Measurements from ENCODE around the gene ZSWIM6.

DNA sequence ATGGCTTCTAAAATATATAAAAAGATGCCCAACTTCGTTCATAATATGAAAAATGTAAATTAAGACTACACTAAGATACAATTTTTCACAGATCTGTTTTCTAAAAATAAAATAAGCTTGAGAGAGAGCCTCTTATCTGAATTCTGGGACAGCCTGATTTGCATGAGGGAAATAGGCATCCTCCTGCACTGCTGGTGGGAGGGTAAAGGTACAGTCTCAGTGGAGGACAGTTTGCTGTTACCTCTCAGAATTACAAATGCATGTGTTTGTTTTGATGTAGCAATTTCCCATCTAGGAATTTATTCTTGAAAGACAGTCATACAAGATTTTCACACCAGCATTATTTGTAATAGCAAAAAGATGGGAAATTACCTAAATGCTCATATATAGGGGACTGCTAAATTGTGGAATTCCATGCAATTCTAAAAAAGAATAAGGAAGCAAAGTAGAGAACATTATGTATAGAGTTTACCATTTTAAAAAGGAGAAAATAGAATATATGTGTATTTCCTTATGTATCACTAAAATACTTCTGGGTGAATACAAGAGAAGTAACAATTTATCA is 75.7 kb downstream of the ZSWIM6 start:
- TF ChIP-seq POLR2AphosphoS5 (IDR thresholded peaks at IDR 0.05; ENCODE audit: low read depth) (no peak), EZH2 (IDR thresholded peaks at IDR 0.05; ENCODE audit: low read depth, unreplicated experiment) (no peak), EZH2phosphoT487 (IDR thresholded peaks at IDR 0.05; ENCODE audit: unreplicated experiment) (no peak), JUNB (IDR thresholded peaks at IDR 0.05; ENCODE audit: unreplicated experiment) (no peak), ZNF114 (CRISPR knock-in tag; IDR thresholded peaks at IDR 0.05) (no peak), CREB1 (CRISPR knock-in tag; IDR thresholded peaks at IDR 0.05; ENCODE audit: low read depth) (no peak)
- TF ChIP-seq, protein P1, sequence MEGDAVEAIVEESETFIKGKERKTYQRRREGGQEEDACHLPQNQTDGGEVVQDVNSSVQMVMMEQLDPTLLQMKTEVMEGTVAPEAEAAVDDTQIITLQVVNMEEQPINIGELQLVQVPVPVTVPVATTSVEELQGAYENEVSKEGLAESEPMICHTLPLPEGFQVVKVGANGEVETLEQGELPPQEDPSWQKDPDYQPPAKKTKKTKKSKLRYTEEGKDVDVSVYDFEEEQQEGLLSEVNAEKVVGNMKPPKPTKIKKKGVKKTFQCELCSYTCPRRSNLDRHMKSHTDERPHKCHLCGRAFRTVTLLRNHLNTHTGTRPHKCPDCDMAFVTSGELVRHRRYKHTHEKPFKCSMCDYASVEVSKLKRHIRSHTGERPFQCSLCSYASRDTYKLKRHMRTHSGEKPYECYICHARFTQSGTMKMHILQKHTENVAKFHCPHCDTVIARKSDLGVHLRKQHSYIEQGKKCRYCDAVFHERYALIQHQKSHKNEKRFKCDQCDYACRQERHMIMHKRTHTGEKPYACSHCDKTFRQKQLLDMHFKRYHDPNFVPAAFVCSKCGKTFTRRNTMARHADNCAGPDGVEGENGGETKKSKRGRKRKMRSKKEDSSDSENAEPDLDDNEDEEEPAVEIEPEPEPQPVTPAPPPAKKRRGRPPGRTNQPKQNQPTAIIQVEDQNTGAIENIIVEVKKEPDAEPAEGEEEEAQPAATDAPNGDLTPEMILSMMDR (conservative IDR thresholded peaks at IDR 0.05; ENCODE audit: low read depth in 2 of 2): no peak
- TF ChIP-seq, protein P2, sequence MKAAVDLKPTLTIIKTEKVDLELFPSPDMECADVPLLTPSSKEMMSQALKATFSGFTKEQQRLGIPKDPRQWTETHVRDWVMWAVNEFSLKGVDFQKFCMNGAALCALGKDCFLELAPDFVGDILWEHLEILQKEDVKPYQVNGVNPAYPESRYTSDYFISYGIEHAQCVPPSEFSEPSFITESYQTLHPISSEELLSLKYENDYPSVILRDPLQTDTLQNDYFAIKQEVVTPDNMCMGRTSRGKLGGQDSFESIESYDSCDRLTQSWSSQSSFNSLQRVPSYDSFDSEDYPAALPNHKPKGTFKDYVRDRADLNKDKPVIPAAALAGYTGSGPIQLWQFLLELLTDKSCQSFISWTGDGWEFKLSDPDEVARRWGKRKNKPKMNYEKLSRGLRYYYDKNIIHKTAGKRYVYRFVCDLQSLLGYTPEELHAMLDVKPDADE (IDR thresholded peaks at IDR 0.05): no peak
- TF ChIP-seq, protein P3, sequence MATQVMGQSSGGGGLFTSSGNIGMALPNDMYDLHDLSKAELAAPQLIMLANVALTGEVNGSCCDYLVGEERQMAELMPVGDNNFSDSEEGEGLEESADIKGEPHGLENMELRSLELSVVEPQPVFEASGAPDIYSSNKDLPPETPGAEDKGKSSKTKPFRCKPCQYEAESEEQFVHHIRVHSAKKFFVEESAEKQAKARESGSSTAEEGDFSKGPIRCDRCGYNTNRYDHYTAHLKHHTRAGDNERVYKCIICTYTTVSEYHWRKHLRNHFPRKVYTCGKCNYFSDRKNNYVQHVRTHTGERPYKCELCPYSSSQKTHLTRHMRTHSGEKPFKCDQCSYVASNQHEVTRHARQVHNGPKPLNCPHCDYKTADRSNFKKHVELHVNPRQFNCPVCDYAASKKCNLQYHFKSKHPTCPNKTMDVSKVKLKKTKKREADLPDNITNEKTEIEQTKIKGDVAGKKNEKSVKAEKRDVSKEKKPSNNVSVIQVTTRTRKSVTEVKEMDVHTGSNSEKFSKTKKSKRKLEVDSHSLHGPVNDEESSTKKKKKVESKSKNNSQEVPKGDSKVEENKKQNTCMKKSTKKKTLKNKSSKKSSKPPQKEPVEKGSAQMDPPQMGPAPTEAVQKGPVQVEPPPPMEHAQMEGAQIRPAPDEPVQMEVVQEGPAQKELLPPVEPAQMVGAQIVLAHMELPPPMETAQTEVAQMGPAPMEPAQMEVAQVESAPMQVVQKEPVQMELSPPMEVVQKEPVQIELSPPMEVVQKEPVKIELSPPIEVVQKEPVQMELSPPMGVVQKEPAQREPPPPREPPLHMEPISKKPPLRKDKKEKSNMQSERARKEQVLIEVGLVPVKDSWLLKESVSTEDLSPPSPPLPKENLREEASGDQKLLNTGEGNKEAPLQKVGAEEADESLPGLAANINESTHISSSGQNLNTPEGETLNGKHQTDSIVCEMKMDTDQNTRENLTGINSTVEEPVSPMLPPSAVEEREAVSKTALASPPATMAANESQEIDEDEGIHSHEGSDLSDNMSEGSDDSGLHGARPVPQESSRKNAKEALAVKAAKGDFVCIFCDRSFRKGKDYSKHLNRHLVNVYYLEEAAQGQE (IDR thresholded peaks at IDR 0.05; ENCODE audit: unreplicated experiment): no peak
- TF ChIP-seq, protein P4, sequence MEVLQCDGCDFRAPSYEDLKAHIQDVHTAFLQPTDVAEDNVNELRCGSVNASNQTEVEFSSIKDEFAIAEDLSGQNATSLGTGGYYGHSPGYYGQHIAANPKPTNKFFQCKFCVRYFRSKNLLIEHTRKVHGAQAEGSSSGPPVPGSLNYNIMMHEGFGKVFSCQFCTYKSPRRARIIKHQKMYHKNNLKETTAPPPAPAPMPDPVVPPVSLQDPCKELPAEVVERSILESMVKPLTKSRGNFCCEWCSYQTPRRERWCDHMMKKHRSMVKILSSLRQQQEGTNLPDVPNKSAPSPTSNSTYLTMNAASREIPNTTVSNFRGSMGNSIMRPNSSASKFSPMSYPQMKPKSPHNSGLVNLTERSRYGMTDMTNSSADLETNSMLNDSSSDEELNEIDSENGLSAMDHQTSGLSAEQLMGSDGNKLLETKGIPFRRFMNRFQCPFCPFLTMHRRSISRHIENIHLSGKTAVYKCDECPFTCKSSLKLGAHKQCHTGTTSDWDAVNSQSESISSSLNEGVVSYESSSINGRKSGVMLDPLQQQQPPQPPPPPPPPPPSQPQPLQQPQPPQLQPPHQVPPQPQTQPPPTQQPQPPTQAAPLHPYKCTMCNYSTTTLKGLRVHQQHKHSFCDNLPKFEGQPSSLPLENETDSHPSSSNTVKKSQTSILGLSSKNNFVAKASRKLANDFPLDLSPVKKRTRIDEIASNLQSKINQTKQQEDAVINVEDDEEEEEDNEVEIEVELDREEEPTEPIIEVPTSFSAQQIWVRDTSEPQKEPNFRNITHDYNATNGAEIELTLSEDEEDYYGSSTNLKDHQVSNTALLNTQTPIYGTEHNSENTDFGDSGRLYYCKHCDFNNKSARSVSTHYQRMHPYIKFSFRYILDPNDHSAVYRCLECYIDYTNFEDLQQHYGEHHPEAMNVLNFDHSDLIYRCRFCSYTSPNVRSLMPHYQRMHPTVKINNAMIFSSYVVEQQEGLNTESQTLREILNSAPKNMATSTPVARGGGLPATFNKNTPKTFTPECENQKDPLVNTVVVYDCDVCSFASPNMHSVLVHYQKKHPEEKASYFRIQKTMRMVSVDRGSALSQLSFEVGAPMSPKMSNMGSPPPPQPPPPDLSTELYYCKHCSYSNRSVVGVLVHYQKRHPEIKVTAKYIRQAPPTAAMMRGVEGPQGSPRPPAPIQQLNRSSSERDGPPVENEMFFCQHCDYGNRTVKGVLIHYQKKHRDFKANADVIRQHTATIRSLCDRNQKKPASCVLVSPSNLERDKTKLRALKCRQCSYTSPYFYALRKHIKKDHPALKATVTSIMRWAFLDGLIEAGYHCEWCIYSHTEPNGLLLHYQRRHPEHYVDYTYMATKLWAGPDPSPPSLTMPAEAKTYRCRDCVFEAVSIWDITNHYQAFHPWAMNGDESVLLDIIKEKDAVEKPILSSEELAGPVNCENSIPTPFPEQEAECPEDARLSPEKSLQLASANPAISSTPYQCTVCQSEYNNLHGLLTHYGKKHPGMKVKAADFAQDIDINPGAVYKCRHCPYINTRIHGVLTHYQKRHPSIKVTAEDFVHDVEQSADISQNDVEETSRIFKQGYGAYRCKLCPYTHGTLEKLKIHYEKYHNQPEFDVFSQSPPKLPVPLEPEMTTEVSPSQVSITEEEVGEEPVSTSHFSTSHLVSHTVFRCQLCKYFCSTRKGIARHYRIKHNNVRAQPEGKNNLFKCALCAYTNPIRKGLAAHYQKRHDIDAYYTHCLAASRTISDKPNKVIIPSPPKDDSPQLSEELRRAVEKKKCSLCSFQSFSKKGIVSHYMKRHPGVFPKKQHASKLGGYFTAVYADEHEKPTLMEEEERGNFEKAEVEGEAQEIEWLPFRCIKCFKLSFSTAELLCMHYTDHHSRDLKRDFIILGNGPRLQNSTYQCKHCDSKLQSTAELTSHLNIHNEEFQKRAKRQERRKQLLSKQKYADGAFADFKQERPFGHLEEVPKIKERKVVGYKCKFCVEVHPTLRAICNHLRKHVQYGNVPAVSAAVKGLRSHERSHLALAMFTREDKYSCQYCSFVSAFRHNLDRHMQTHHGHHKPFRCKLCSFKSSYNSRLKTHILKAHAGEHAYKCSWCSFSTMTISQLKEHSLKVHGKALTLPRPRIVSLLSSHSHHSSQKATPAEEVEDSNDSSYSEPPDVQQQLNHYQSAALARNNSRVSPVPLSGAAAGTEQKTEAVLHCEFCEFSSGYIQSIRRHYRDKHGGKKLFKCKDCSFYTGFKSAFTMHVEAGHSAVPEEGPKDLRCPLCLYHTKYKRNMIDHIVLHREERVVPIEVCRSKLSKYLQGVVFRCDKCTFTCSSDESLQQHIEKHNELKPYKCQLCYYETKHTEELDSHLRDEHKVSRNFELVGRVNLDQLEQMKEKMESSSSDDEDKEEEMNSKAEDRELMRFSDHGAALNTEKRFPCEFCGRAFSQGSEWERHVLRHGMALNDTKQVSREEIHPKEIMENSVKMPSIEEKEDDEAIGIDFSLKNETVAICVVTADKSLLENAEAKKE (CRISPR knock-in tag; IDR thresholded peaks at IDR 0.05): no peak

Data from GM23338 (cell line).